ENCODE measurements around the gene SOX9. TPM values are rescaled to one million over a fixed set of nuclear protein-coding genes. Genes with fewer than 3 reads are reported as not detected.

The SOX9 gene
- total RNA-seq, 1 donor from 2014 or later, result 36.8 TPM

- H3K9me3 Mint-ChIP-seq, result peaks cover 8% of the 10 kb centered on the region
- no peaks in the 10 kb centered on the region for H3K27me3 Mint-ChIP-seq (ENCODE audit: low read depth)
- peaks cover 5% of the 10 kb centered on the region for H3K4me1 Mint-ChIP-seq
- no peaks in the 10 kb centered on the region for H3K36me3 Mint-ChIP-seq (ENCODE audit: low read depth)
- no peak for DNase-seq (ENCODE audit: low read depth, low spot score)
- H3K4me3 Mint-ChIP-seq, result no peak overlapping the region
- TF ChIP-seq CTCF (conservative IDR thresholded peaks at IDR 0.05), result no peak
- no peak overlapping the region for H3K27ac Mint-ChIP-seq (ENCODE audit: unreplicated experiment)
These were observed 19.3 kb upstream of the SOX9 start for GRCh38 chr17:72101526-72101925.

- Mint-ChIP-seq H3K9me3 (peaks cover 8% of the 10 kb centered on the region), H3K27ac (ENCODE audit: unreplicated experiment) (no peak overlapping the region)
These were observed 18.5 kb upstream of the SOX9 start for GRCh38 chr17:72102366-72102765.

GRCh38 chr17:72104164-72104862, 16.5 kb upstream of the SOX9 start:
- H3K4me1 Mint-ChIP-seq, result peaks cover 28% of the 10 kb centered on the region
- no peak for DNase-seq (ENCODE audit: low read depth, low spot score)
- H3K27me3 Mint-ChIP-seq (ENCODE audit: low read depth), result no peaks in the 10 kb centered on the region
- no peak overlapping the region for H3K4me3 Mint-ChIP-seq
- peaks cover 8% of the 10 kb centered on the region for H3K9me3 Mint-ChIP-seq
- no peaks in the 10 kb centered on the region for H3K36me3 Mint-ChIP-seq (ENCODE audit: low read depth)
- no peak for TF ChIP-seq CTCF (conservative IDR thresholded peaks at IDR 0.05)
- peak overlapping the region; percentile 73 for H3K27ac Mint-ChIP-seq (ENCODE audit: unreplicated experiment)

More at GRCh38 chr17:72102366-72102765, 18.5 kb upstream of the SOX9 start:
- Mint-ChIP-seq H3K27me3 (ENCODE audit: low read depth) (no peaks in the 10 kb centered on the region), H3K4me1 (peaks cover 13% of the 10 kb centered on the region), H3K36me3 (ENCODE audit: low read depth) (no peaks in the 10 kb centered on the region), H3K4me3 (no peak overlapping the region)
- no peak for DNase-seq (ENCODE audit: low read depth, low spot score)
- TF ChIP-seq CTCF (conservative IDR thresholded peaks at IDR 0.05), result no peak

GRCh38 chr17:72104863-72105234, 16.0 kb upstream of the SOX9 start:
- Mint-ChIP-seq H3K27me3 (ENCODE audit: low read depth) (no peaks in the 10 kb centered on the region), H3K36me3 (ENCODE audit: low read depth) (no peaks in the 10 kb centered on the region), H3K4me1 (peaks cover 30% of the 10 kb centered on the region), H3K4me3 (no peak overlapping the region), H3K9me3 (peaks cover 5% of the 10 kb centered on the region), H3K27ac (ENCODE audit: unreplicated experiment) (peak overlapping the region; percentile 13)
- no peak for DNase-seq (ENCODE audit: low read depth, low spot score)
- no peak for TF ChIP-seq CTCF (conservative IDR thresholded peaks at IDR 0.05)

- DNase-seq (ENCODE audit: low read depth, low spot score), result no peak
- Mint-ChIP-seq H3K27ac (ENCODE audit: unreplicated experiment) (peak overlapping the region; percentile 70), H3K4me1 (peaks cover 47% of the 10 kb centered on the region), H3K9me3 (peaks cover 3% of the 10 kb centered on the region), H3K27me3 (ENCODE audit: low read depth) (no peaks in the 10 kb centered on the region), H3K4me3 (no peak overlapping the region), H3K36me3 (ENCODE audit: low read depth) (no peaks in the 10 kb centered on the region)
- no peak for TF ChIP-seq CTCF (conservative IDR thresholded peaks at IDR 0.05)
These were observed 13.7 kb upstream of the SOX9 start for GRCh38 chr17:72107100-72107499.
